Measurements from ENCODE around the gene CNTNAP5.

CNTNAP5 gene

GRCh38 chr2:124187948-124188347, 162.9 kb downstream of the CNTNAP5 start:
- no peak overlapping the region for H3K4me3 ChIP-seq (ENCODE audit: low read depth, low read length)
- TF ChIP-seq, protein P1, sequence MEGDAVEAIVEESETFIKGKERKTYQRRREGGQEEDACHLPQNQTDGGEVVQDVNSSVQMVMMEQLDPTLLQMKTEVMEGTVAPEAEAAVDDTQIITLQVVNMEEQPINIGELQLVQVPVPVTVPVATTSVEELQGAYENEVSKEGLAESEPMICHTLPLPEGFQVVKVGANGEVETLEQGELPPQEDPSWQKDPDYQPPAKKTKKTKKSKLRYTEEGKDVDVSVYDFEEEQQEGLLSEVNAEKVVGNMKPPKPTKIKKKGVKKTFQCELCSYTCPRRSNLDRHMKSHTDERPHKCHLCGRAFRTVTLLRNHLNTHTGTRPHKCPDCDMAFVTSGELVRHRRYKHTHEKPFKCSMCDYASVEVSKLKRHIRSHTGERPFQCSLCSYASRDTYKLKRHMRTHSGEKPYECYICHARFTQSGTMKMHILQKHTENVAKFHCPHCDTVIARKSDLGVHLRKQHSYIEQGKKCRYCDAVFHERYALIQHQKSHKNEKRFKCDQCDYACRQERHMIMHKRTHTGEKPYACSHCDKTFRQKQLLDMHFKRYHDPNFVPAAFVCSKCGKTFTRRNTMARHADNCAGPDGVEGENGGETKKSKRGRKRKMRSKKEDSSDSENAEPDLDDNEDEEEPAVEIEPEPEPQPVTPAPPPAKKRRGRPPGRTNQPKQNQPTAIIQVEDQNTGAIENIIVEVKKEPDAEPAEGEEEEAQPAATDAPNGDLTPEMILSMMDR (IDR thresholded peaks at IDR 0.05; ENCODE audit: low read depth, low read length) = no peak

GRCh38 chr2:124193706-124194105, 168.6 kb downstream of the CNTNAP5 start:
- TF ChIP-seq, protein P1 (IDR thresholded peaks at IDR 0.05; ENCODE audit: low read depth, low read length) = no peak
- H3K4me3 ChIP-seq (ENCODE audit: low read depth, low read length) = no peak overlapping the region

- TF ChIP-seq, protein P1 (IDR thresholded peaks at IDR 0.05; ENCODE audit: low read depth, low read length) = no peak
- no peak overlapping the region for H3K4me3 ChIP-seq (ENCODE audit: low read depth, low read length)
Observed at GRCh38 chr2:124201713-124202112, 176.6 kb downstream of the CNTNAP5 start.

DNA sequence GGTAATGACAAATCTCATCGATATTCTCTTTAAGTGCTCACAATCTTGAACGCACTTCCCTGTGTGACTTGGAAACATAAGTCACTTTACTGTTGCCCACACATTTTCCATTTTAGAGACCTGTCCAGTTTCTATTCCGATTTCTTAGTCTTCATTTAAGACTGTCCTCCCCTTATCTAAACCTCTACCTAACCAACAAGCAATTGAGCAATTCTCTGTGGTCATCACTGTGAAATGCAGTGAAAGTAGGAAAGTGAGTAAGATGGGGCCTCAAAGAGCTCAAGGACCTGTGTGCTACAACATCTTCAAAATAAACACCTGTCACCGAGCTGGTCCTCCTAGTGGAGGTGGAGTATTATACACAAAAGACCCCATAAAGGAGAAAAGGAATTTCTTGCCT, 184.4 kb downstream of the CNTNAP5 start:
- TF ChIP-seq, protein P1 (IDR thresholded peaks at IDR 0.05; ENCODE audit: low read depth, low read length) = no peak
- no peak overlapping the region for H3K4me3 ChIP-seq (ENCODE audit: low read depth, low read length)

DNA sequence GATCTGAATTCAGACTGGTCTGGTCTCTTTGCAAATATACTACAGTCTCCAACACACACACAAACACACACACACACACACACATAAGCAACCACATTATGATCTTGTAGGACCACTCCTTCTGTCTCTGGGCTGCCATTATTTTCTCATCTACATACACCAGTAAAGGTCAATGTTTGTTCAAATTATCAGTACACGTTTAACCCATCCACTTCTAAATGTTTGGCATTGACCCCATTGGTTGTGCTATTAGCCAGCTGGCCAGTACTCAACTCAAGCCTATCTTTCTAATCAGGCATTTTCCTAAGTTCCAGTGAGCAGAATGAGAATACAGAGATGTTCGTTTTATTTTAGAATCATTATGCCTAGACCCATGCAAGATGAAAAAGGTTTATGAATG, 186.4 kb downstream of the CNTNAP5 start:
- TF ChIP-seq, protein P1 (IDR thresholded peaks at IDR 0.05; ENCODE audit: low read depth, low read length) = no peak
- no peak overlapping the region for H3K4me3 ChIP-seq (ENCODE audit: low read depth, low read length)

DNA sequence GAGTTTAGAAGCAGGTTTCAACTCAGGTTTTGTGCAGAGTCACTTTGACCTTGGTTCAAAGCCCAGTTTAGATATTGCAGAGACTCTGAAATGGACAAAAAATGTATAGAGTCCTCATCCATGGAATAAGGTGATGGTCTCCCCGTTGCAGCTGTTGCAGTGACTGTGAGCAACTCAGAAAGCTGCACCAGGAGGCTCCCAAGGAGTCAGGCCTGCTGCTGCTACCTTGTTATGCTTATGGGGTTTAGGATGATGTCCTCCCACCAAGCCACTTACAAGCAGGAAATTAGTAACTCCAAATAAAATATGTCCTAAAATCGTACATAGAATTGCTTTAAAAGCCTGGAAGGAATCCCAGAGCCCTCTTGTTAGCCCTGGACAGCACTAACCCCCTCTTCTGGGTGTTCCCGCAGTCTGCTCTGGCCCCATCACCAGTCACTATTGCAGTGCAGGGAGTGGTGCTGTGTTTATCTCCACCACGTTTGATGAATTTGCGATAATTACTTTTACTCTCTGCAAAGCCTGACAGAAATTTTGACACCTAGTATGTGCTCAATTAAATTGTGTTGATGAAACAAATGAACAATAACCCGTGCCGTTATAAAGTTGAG, 189.0 kb downstream of the CNTNAP5 start:
- H3K4me3 ChIP-seq (ENCODE audit: low read depth, low read length) = no peak overlapping the region
- TF ChIP-seq, protein P1 (IDR thresholded peaks at IDR 0.05; ENCODE audit: low read depth, low read length) = no peak

- TF ChIP-seq, protein P1 (IDR thresholded peaks at IDR 0.05; ENCODE audit: low read depth, low read length) = no peak
- no peak overlapping the region for H3K4me3 ChIP-seq (ENCODE audit: low read depth, low read length)
Observed at GRCh38 chr2:124246170-124246569, 221.1 kb downstream of the CNTNAP5 start.
